IMR-90 (cell line): ENCODE results near the gene ZNF888. TPM values are rescaled to one million over a fixed set of nuclear protein-coding genes. Genes with fewer than 3 reads are reported as not detected.

Experiments
- ATAC-seq: fragments of 200-7000 bp; cut with Tn5 transposase; 2 replicates; pipeline ENCODE4 v1.9.1; 2020; ENCODE audit warnings: low read depth, mild to moderate bottlenecking, moderate library complexity
- BruUV-seq: library from RNA; stranded (reverse); fragments of 400-500 nt; replicated peaks from 2 replicates; lab custom pipeline; 2021; lab: Mats Ljungman, UMichigan
- CTCF ChIA-PET: fragments of 300-600 bp; formaldehyde crosslinking; extraction: SDS; loops from one replicate; lab custom pipeline; 2021; ENCODE audit warnings: antibody characterized with exemption; lab: Yijun Ruan, JAX
- POLR2A ChIA-PET: fragments of 300-600 bp; sonication (Branson Sonifier 250); formaldehyde crosslinking; loops from one replicate; lab custom pipeline; 2022; ENCODE audit warnings: antibody characterized with exemption; ENCODE audit not compliant: unreplicated experiment; lab: Charles Lee
- DNase-seq: peaks from one replicate; pipeline ENCODE4 v3.0.0; 2013
- H2AFZ ChIP-seq: replicated peaks from 2 replicates; pipeline ENCODE3; 2013; ENCODE audit warnings: low read length, mild to moderate bottlenecking; ENCODE audit not compliant: poor library complexity
- H2AK5ac ChIP-seq: 2 replicates; pipeline ENCODE4 v1.6.1; 2013; ENCODE audit warnings: low read depth, low read length, inconsistent platforms
- H2AK9ac ChIP-seq: replicated peaks from 2 replicates; pipeline ENCODE3; 2013; ENCODE audit warnings: mild to moderate bottlenecking, low read depth, low read length, moderate library complexity; ENCODE audit not compliant: poor library complexity
- H2BK120ac ChIP-seq: 2 replicates; pipeline ENCODE4 v1.6.1; 2013; ENCODE audit warnings: low read depth, low read length, inconsistent platforms
- H2BK15ac ChIP-seq: 3 replicates; pipeline ENCODE4 v1.6.1; 2013; ENCODE audit warnings: low read depth, low read length, inconsistent platforms
- H2BK20ac ChIP-seq: 2 replicates; pipeline ENCODE4 v1.6.1; 2013; ENCODE audit warnings: low read depth, mild to moderate bottlenecking, inconsistent platforms, low read length, moderate library complexity
- H2BK5ac ChIP-seq: 2 replicates; pipeline ENCODE4 v1.6.1; 2013; ENCODE audit warnings: mild to moderate bottlenecking, low read depth, low read length, inconsistent platforms; ENCODE audit not compliant: poor library complexity, severe bottlenecking
- H3K14ac ChIP-seq: replicated peaks from 2 replicates; pipeline ENCODE4 v1.6.1; 2013; ENCODE audit warnings: low read depth, low read length, inconsistent platforms
- H3K18ac ChIP-seq: 2 replicates; pipeline ENCODE4 v1.6.1; 2013; ENCODE audit warnings: low read depth, low read length, control low read depth
- H3K23ac ChIP-seq: 2 replicates; pipeline ENCODE4 v1.6.1; 2013; ENCODE audit warnings: low read depth, low read length, inconsistent platforms
- H3K27ac ChIP-seq: 2 replicates; pipeline ENCODE4 v1.5.1; 2013; ENCODE audit warnings: mild to moderate bottlenecking, control low read depth, low read length; ENCODE audit not compliant: insufficient read depth
- H3K27me3 ChIP-seq: 2 replicates; pipeline ENCODE4 v1.6.1; 2013; ENCODE audit warnings: low read length; ENCODE audit not compliant: control insufficient read depth, insufficient read depth
- H3K36me3 ChIP-seq: 2 replicates; pipeline ENCODE4 v1.6.1; 2013; ENCODE audit warnings: low read length, mixed read lengths; ENCODE audit not compliant: control insufficient read depth, insufficient read depth
- H3K4ac ChIP-seq: 2 replicates; pipeline ENCODE4 v1.6.1; 2013; ENCODE audit warnings: low read depth, low read length, inconsistent platforms
- H3K4me1 ChIP-seq: 2 replicates; pipeline ENCODE4 v1.6.1; 2013; ENCODE audit warnings: low read length, mixed read lengths; ENCODE audit not compliant: control insufficient read depth, insufficient read depth
- H3K4me2 ChIP-seq: 2 replicates; pipeline ENCODE4 v1.6.1; 2013; ENCODE audit warnings: low read depth, mild to moderate bottlenecking, control low read depth, low read length, moderate library complexity
- H3K4me3 ChIP-seq: 2 replicates; pipeline ENCODE4 v1.5.1; 2013; ENCODE audit warnings: low read depth, mild to moderate bottlenecking, control low read depth, low read length, moderate library complexity; ENCODE audit not compliant: insufficient read depth
- H3K56ac ChIP-seq: 2 replicates; pipeline ENCODE4 v1.6.1; 2013; ENCODE audit warnings: low read length, inconsistent platforms; ENCODE audit not compliant: insufficient read depth; ENCODE audit errors: extremely low read depth
- H3K79me1 ChIP-seq, 2 experiments: 2 replicates each; pipeline ENCODE4 v1.6.1; 2013; ENCODE audit warnings: low read length in 2 of 2, inconsistent platforms in 1 of 2, low read depth in 1 of 2
- H3K9ac ChIP-seq: 2 replicates; pipeline ENCODE4 v1.6.1; 2013; ENCODE audit warnings: low read depth, low read length, control low read depth
- H3K9me1 ChIP-seq: 2 replicates; pipeline ENCODE4 v1.6.1; 2013; ENCODE audit warnings: low read length, inconsistent platforms; ENCODE audit not compliant: insufficient read depth
- H3K9me3 ChIP-seq: 2 replicates; pipeline ENCODE4 v1.6.1; 2013; ENCODE audit warnings: low read length; ENCODE audit not compliant: control insufficient read depth, insufficient read depth
- H4K20me1 ChIP-seq: 2 replicates; pipeline ENCODE4 v1.6.1; 2013; ENCODE audit warnings: low read length, inconsistent platforms; ENCODE audit not compliant: insufficient read depth
- H4K5ac ChIP-seq: 2 replicates; pipeline ENCODE4 v1.6.1; 2013; ENCODE audit warnings: mild to moderate bottlenecking, low read depth, low read length, control low read depth
- H4K8ac ChIP-seq, 2 experiments: 2 replicates each; pipeline ENCODE4 v1.6.1; 2013; ENCODE audit warnings: low read depth in 2 of 2, low read length in 2 of 2, control low read depth in 1 of 2, inconsistent platforms in 1 of 2
- H4K91ac ChIP-seq: 2 replicates; pipeline ENCODE4 v1.6.1; 2013; ENCODE audit warnings: low read depth, low read length, inconsistent platforms; ENCODE audit not compliant: insufficient read depth
- BHLHE40 ChIP-seq: fragments of 150-350 bp; IDR thresholded peaks from 2 replicates; pipeline ENCODE4 v1.6.1; 2016; ENCODE audit warnings: mild to moderate bottlenecking, low read depth, low read length
- CEBPB ChIP-seq: IDR thresholded peaks from 2 replicates; pipeline ENCODE4 v1.6.1; 2012; ENCODE audit warnings: low read depth, low read length, improper control_type of control experiment
- CHD1 ChIP-seq: IDR thresholded peaks from 2 replicates; pipeline ENCODE4 v1.6.1; 2012; ENCODE audit warnings: low read depth, low read length, improper control_type of control experiment
- ELK1 ChIP-seq: fragments of 150-350 bp; IDR thresholded peaks from 2 replicates; pipeline ENCODE4 v1.6.1; 2016; ENCODE audit warnings: low read depth, mild to moderate bottlenecking, low read length, moderate library complexity, borderline replicate concordance
- FOS ChIP-seq: fragments of 150-350 bp; IDR thresholded peaks from 2 replicates; pipeline ENCODE4 v1.6.1; 2016; ENCODE audit warnings: low read depth, low read length
- MAFK ChIP-seq: IDR thresholded peaks from 2 replicates; pipeline ENCODE4 v1.6.1; 2012; ENCODE audit warnings: low read depth, low read length, improper control_type of control experiment
- MAZ ChIP-seq: IDR thresholded peaks from 2 replicates; pipeline ENCODE4 v1.6.1; 2012; ENCODE audit warnings: low read depth, mild to moderate bottlenecking, low read length, improper control_type of control experiment, moderate library complexity, borderline replicate concordance
- MXI1 ChIP-seq: IDR thresholded peaks from 2 replicates; pipeline ENCODE4 v1.6.1; 2012; ENCODE audit warnings: low read depth, mild to moderate bottlenecking, low read length, moderate library complexity, borderline replicate concordance
- NFE2L2 ChIP-seq: fragments of 150-350 bp; IDR thresholded peaks from 2 replicates; pipeline ENCODE4 v1.6.1; 2016; ENCODE audit warnings: low read depth, mild to moderate bottlenecking, low read length
- POLR2A ChIP-seq: IDR thresholded peaks from 2 replicates; pipeline ENCODE4 v1.6.1; 2012; ENCODE audit warnings: mild to moderate bottlenecking, low read depth, low read length
- RAD21 ChIP-seq: IDR thresholded peaks from 2 replicates; pipeline ENCODE4 v1.6.1; 2012; ENCODE audit warnings: low read length, improper control_type of control experiment
- RFX5 ChIP-seq: IDR thresholded peaks from 2 replicates; pipeline ENCODE4 v1.8.0; 2012; ENCODE audit warnings: low read depth, mild to moderate bottlenecking, low read length, moderate library complexity
- SMC3 ChIP-seq: fragments of 150-350 bp; IDR thresholded peaks from 2 replicates; pipeline ENCODE4 v1.6.1; 2016; ENCODE audit warnings: low read depth, mild to moderate bottlenecking, antibody characterized with exemption, low read length, moderate library complexity
- WGBS, 2 experiments: methylation state at CpG; one replicate each; pipeline versions ENCODE4 v1.1.5 to v1.1.7; 2013; ENCODE audit warnings: missing lambda C conversion rate in 2 of 2; ENCODE audit not compliant: insufficient read length in 1 of 2; ENCODE audit errors: extremely low coverage in 2 of 2; 5-methylcytosine and 5-hydroxymethylcytosine counted together
- dilution Hi-C: fragments of 300-500 bp; cut with HindIII; formaldehyde crosslinking; loops from one replicate; pipeline ENCODE4 v1.14.3; 2018; ENCODE audit warnings: low sequenced_read_pairs; ENCODE audit not compliant: unreplicated experiment
- in situ Hi-C: fragments of 300-500 bp; cut with MboI; formaldehyde crosslinking; loops from 3 replicates; pipeline ENCODE4 v1.14.3; 2019; ENCODE audit warnings: low sequenced_read_pairs, inconsistent platforms, mixed read lengths
- intact Hi-C: fragments of 100-400 bp; cut with micrococcal nuclease; formaldehyde crosslinking; loops from 2 replicates; pipeline ENCODE4 v1.10.0; 2022
- polyA plus RNA-seq, 3 experiments: library from polyadenylated mRNA; depleted of rRNA; stranded (reverse); fragments of >200 nt; gene quantifications; 2 replicates each; pipeline ENCODE4 v1.2.3, GENCODE V29; 2012; ENCODE audit warnings: low replicate concordance in 1 of 3
- total RNA-seq: library from RNA; depleted of rRNA; stranded (reverse); fragments of >200 nt; gene quantifications from 2 replicates; pipeline ENCODE4 v1.2.3, GENCODE V29; 2012
- TF ChIP-seq, protein P1 (sequence below): conservative IDR thresholded peaks from 2 replicates; pipeline ENCODE4 v1.5.1; 2012; ENCODE audit warnings: mild to moderate bottlenecking, low read depth, low read length, improper control_type of control experiment
- TF ChIP-seq, protein P2 (sequence below): fragments of 150-350 bp; IDR thresholded peaks from 2 replicates; pipeline ENCODE4 v1.6.1; 2017; ENCODE audit warnings: mild to moderate bottlenecking, antibody characterized with exemption, low read length, low read depth

ZNF888 gene
- total and polyA plus RNA-seq, 2 of the 4 experiments (the other 2 are of a cell fraction) = 0.82 to 6.1 TPM

DNA sequence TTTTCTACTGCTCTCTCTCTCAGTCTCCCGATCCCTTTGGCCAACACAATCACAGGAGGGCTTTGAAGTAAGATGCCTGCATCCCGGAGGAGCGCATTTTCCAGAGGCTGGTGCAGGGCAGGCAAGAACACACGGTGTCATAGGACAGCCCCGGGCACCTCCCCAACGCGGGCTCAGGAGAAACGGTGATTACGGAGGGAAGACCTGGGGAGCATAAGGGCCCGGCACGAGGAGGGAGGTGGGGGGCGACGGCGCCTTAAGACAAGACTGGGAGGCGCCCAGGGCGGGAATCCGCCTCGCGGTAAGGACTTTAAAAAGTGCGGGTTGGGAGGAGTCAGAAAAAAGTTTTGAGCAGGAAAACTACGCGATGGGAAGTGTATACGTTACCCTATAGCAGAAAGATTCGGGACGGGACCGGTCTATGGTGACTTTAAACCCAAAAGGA, 18.7 kb upstream of the ZNF888 start:
- H3K56ac ChIP-seq = peak overlapping the region; percentile 81; the same call in 1 of the 2 replicates
- peak overlapping the region; percentile 69 for H3K14ac ChIP-seq
- H4K5ac ChIP-seq = no peak overlapping the region
- H3K4me1 ChIP-seq = no peaks in the 10 kb centered on the region
- peak overlapping the region; percentile 53; the same call in 1 of the 3 replicates for H2BK15ac ChIP-seq
- TF ChIP-seq BHLHE40 (no peak), ELK1 (no peak), SMC3 (no peak), MAZ (no peak), CHD1 (no peak), POLR2A (no peak), MXI1 (no peak), RFX5 (no peak), NFE2L2 (no peak), CEBPB (no peak), MAFK (no peak), RAD21 (no peak), FOS (no peak)
- TF ChIP-seq, protein P1, sequence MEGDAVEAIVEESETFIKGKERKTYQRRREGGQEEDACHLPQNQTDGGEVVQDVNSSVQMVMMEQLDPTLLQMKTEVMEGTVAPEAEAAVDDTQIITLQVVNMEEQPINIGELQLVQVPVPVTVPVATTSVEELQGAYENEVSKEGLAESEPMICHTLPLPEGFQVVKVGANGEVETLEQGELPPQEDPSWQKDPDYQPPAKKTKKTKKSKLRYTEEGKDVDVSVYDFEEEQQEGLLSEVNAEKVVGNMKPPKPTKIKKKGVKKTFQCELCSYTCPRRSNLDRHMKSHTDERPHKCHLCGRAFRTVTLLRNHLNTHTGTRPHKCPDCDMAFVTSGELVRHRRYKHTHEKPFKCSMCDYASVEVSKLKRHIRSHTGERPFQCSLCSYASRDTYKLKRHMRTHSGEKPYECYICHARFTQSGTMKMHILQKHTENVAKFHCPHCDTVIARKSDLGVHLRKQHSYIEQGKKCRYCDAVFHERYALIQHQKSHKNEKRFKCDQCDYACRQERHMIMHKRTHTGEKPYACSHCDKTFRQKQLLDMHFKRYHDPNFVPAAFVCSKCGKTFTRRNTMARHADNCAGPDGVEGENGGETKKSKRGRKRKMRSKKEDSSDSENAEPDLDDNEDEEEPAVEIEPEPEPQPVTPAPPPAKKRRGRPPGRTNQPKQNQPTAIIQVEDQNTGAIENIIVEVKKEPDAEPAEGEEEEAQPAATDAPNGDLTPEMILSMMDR = no peak
- TF ChIP-seq, protein P2, sequence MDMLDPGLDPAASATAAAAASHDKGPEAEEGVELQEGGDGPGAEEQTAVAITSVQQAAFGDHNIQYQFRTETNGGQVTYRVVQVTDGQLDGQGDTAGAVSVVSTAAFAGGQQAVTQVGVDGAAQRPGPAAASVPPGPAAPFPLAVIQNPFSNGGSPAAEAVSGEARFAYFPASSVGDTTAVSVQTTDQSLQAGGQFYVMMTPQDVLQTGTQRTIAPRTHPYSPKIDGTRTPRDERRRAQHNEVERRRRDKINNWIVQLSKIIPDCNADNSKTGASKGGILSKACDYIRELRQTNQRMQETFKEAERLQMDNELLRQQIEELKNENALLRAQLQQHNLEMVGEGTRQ = no peak
- peak overlapping the region; percentile 73 for H2AK9ac ChIP-seq
- 0% methylated on average over 6 of the region's 26 CpGs; no CpG with 5 or more reads in 1 of the 2 experiments for WGBS, 2 experiments
- no peak overlapping the region; the same call in 1 of the 2 replicates for H2AK5ac ChIP-seq
- intact Hi-C loops (loop anchor here (2.0 kb wide), 1 partner anchor 83 kb away; no protein-coding TSS in a partner anchor), dilution Hi-C loops (no loop called here), in situ Hi-C loops (no loop called here)
- peak overlapping the region; percentile 94 for H2AFZ ChIP-seq
- peak overlapping the region; percentile 51 for H3K4me2 ChIP-seq
- no peaks in the 10 kb centered on the region for H4K20me1 ChIP-seq
- BruUV-seq = no TSS peak
- peak overlapping the region; percentile 81 to 94 for H4K8ac ChIP-seq
- peak overlapping the region; percentile 54 for H4K91ac ChIP-seq
- no peaks in the 10 kb centered on the region for H3K27me3 ChIP-seq
- H3K9me3 ChIP-seq = peaks cover 5% of the 10 kb centered on the region
- no peak overlapping the region for H3K18ac ChIP-seq
- ChIA-PET POLR2A (no interaction called here), CTCF (no interaction called here)
- no peak overlapping the region for H2BK20ac ChIP-seq
- H3K36me3 ChIP-seq = peaks cover 3% of the 10 kb centered on the region
- H3K27ac ChIP-seq = peak overlapping the region; percentile 62
- no peak overlapping the region for H2BK5ac ChIP-seq
- H3K4me3 ChIP-seq = peak overlapping the region; percentile 74
- peak; percentile 57 for ATAC-seq
- H3K4ac ChIP-seq = peak overlapping the region; percentile 73
- H3K23ac ChIP-seq = peak overlapping the region; percentile 67; the same call in 1 of the 2 replicates
- H3K9ac ChIP-seq = peak overlapping the region; percentile 73
- DNase-seq = peak; percentile 20
- no peak overlapping the region; the same call in 1 of the 2 replicates for H2BK120ac ChIP-seq
- H3K9me1 ChIP-seq = no peaks in the 10 kb centered on the region
- peaks cover 4 to 8% of the 10 kb centered on the region in 2 experiments; a peak in 2 of 4 replicates for H3K79me1 ChIP-seq
